DND-41 (cell line): ENCODE results near the gene HNRNPA2B1.

ENCODE experiments used
- ATAC-seq: fragments of 200-7000 bp; cut with Tn5 transposase; 3 replicates; pipeline ENCODE4 v1.9.1; 2021; ENCODE audit warnings: low read depth; ENCODE audit not compliant: insufficient read depth
- DNase-seq: peaks from one replicate; pipeline ENCODE4 v3.0.0-alpha.2; 2020
- H2AFZ ChIP-seq: 2 replicates; pipeline ENCODE4 v1.6.0; 2012; ENCODE audit warnings: low read depth, low read length
- H3K27ac ChIP-seq: 2 replicates; pipeline ENCODE4 v1.5.1; 2012; ENCODE audit warnings: low read length, inconsistent platforms
- H3K27me3 ChIP-seq: fragments of 200-600 bp; sonication (generic); 2 replicates; pipeline ENCODE4 v1.6.0; 2012; ENCODE audit warnings: low read length, mild to moderate bottlenecking, inconsistent platforms; ENCODE audit not compliant: insufficient read depth, poor library complexity
- H3K36me3 ChIP-seq: 2 replicates; pipeline ENCODE4 v1.5.1; 2012; ENCODE audit warnings: low read length, inconsistent platforms; ENCODE audit not compliant: insufficient read depth
- H3K4me1 ChIP-seq: 2 replicates; pipeline ENCODE4 v1.5.1; 2012; ENCODE audit warnings: mild to moderate bottlenecking, low read length; ENCODE audit not compliant: insufficient read depth
- H3K4me2 ChIP-seq: 2 replicates; pipeline ENCODE4 v1.6.0; 2012; ENCODE audit warnings: mild to moderate bottlenecking, moderate library complexity, low read length, inconsistent platforms; ENCODE audit not compliant: insufficient read depth
- H3K4me3 ChIP-seq, 2 experiments: fragments of 200-600 bp in 1 of 2; shearing (Covaris generic) in 1 of 2; 2 replicates each; pipeline ENCODE4 v1.5.1; 2012 to 2016; ENCODE audit warnings: inconsistent platforms in 2 of 2, low read length in 2 of 2, mild to moderate bottlenecking in 2 of 2, low read depth in 1 of 2, moderate library complexity in 1 of 2
- H3K79me2 ChIP-seq: 2 replicates; pipeline ENCODE4 v1.6.0; 2012; ENCODE audit warnings: low read length, inconsistent platforms; ENCODE audit not compliant: insufficient read depth
- H3K9ac ChIP-seq: 2 replicates; pipeline ENCODE4 v1.6.0; 2012; ENCODE audit warnings: low read depth, mild to moderate bottlenecking, inconsistent platforms, low read length, moderate library complexity
- H3K9me3 ChIP-seq: 2 replicates; pipeline ENCODE4 v1.5.1; 2012; ENCODE audit warnings: low read length, moderate library complexity, mild to moderate bottlenecking, inconsistent platforms; ENCODE audit not compliant: insufficient read depth, severe bottlenecking
- H4K20me1 ChIP-seq: 2 replicates; pipeline ENCODE4 v1.6.0; 2012; ENCODE audit warnings: low read length; ENCODE audit not compliant: insufficient read depth
- CTCF ChIP-seq: IDR thresholded peaks from 2 replicates; pipeline ENCODE4 v1.5.1; 2012; ENCODE audit warnings: borderline replicate concordance, low read length, moderate library complexity, mild to moderate bottlenecking; ENCODE audit not compliant: poor library complexity, severe bottlenecking; ENCODE audit errors: extremely low read depth
- EZH2 ChIP-seq: IDR thresholded peaks from 3 replicates; pipeline ENCODE4 v1.6.1; 2012; ENCODE audit warnings: borderline replicate concordance, low read depth, mild to moderate bottlenecking, moderate library complexity, low read length, inconsistent platforms; ENCODE audit not compliant: severe bottlenecking

HNRNPA2B1 gene

DNA sequence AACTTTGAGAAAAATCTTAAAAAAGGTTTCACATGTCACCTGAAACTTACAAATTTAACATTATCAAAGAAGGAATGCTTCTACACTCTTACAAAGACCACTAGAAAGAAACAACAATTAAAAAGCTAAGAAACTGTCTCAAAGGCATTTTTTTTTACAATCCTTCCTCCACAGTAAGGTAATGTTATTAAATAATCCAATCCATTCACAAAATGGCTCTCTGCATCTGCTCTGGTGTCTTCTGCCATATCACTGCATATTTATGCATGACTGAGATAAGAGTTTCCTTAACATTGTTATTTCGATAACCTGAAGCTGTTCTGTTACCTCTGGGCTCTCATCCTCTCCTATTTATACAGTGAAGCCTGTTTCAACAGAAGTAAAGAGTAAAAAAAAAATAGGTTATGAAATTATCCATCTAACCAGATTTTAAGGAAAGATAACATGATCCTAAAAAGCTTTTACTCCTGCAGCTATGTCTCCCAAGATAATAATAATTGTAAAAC lies 8.5 kb downstream of the HNRNPA2B1 start:
- H3K4me3 ChIP-seq: no peak overlapping the region
- no peak overlapping the region for H3K27ac ChIP-seq
- peak overlapping the region; percentile 72; the same call in 1 of the 2 replicates for H3K4me2 ChIP-seq
- TF ChIP-seq EZH2 (no peak), CTCF (no peak)
- H3K79me2 ChIP-seq: peaks cover 62% of the 10 kb centered on the region
- H4K20me1 ChIP-seq: peaks cover 96% of the 10 kb centered on the region
- H3K36me3 ChIP-seq: peaks cover 86% of the 10 kb centered on the region
- H3K9me3 ChIP-seq: no peaks in the 10 kb centered on the region
- no peaks in the 10 kb centered on the region for H3K27me3 ChIP-seq
- no peak for DNase-seq
- no peak overlapping the region for H2AFZ ChIP-seq
- no peak for ATAC-seq
- H3K9ac ChIP-seq: no peak overlapping the region
- H3K4me1 ChIP-seq: peaks cover 45% of the 10 kb centered on the region

GRCh38 chr7:26191233-26191973 lies 9.1 kb downstream of the HNRNPA2B1 start:
- Histone ChIP-seq H4K20me1 (peaks cover 95% of the 10 kb centered on the region), H3K4me1 (peaks cover 38% of the 10 kb centered on the region), H3K79me2 (peaks cover 56% of the 10 kb centered on the region), H3K27me3 (no peaks in the 10 kb centered on the region), H3K4me3 (no peak overlapping the region), H3K36me3 (peaks cover 80% of the 10 kb centered on the region), H2AFZ (no peak overlapping the region), H3K9me3 (no peaks in the 10 kb centered on the region), H3K27ac (no peak overlapping the region), H3K9ac (no peak overlapping the region), H3K4me2 (no peak overlapping the region)
- no peak for DNase-seq
- TF ChIP-seq EZH2: no peak
- no peak for TF ChIP-seq CTCF
- no peak for ATAC-seq

DNA sequence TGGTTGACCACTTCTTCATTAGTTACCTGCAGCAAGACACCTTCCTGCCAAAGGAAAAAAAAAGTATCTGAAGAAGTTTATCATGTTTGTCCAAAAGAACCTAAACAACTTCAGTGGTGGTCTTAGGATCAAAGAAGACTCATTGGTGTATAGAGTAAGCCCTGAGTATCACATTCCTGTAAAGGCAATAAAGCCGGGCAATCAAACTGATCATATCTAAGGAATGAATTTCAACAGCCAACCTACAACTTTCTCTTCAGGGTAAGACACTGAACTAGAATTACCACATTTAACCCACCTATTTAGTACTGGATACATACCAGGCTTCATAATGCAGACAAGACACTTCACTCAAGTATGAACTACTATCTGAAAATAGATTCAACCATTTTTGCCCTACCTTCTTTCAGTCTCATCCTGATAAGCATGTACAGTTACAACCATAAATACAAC lies 10.1 kb downstream of the HNRNPA2B1 start:
- Histone ChIP-seq H3K9ac (no peak overlapping the region), H3K27ac (no peak overlapping the region), H2AFZ (no peak overlapping the region), H3K27me3 (no peaks in the 10 kb centered on the region), H3K4me3 (no peak overlapping the region), H3K9me3 (no peaks in the 10 kb centered on the region), H3K36me3 (peaks cover 70% of the 10 kb centered on the region), H3K4me1 (peaks cover 29% of the 10 kb centered on the region), H4K20me1 (peaks cover 88% of the 10 kb centered on the region), H3K79me2 (peaks cover 46% of the 10 kb centered on the region), H3K4me2 (no peak overlapping the region)
- TF ChIP-seq EZH2: no peak
- TF ChIP-seq CTCF: no peak
- no peak for ATAC-seq
- no peak for DNase-seq
